ENCODE data around the gene SNX5.

- no peak for TF ChIP-seq CTCF (IDR thresholded peaks at IDR 0.05 in 2 of 3, conservative IDR thresholded peaks at IDR 0.05 in 1 of 3; ENCODE audit: control insufficient read depth in 2 of 3, extremely low read depth in 1 of 3, insufficient read depth in 1 of 3, low read depth in 3 of 3, low read length in 3 of 3)
- TF ChIP-seq CEBPZ (IDR thresholded peaks at IDR 0.05; ENCODE audit: low read depth, low read length), result no peak
- no peak for TF ChIP-seq KAT2A (conservative IDR thresholded peaks at IDR 0.05; ENCODE audit: control insufficient read depth, low read depth, low read length)
- TF ChIP-seq POLR2AphosphoS5 (IDR thresholded peaks at IDR 0.05; ENCODE audit: low read length), result no peak
- TF ChIP-seq ESRRA (IDR thresholded peaks at IDR 0.05; ENCODE audit: low read length), result no peak
- no peak; the same call in 1 of the 2 replicates for TF ChIP-seq POLR2A (IDR thresholded peaks at IDR 0.05; ENCODE audit: low read depth, low read length)
- no peak for TF ChIP-seq EP300 (IDR thresholded peaks at IDR 0.05; ENCODE audit: borderline replicate concordance in 1 of 2, control insufficient read depth in 1 of 2, low read depth in 2 of 2, low read length in 2 of 2)
- no peak for TF ChIP-seq ZZZ3 (IDR thresholded peaks at IDR 0.05; ENCODE audit: control insufficient read depth, insufficient read length, low read depth)
- no peak for TF ChIP-seq CREB1 (IDR thresholded peaks at IDR 0.05; ENCODE audit: low read depth)
- no peak for TF ChIP-seq MAX (IDR thresholded peaks at IDR 0.05; ENCODE audit: low read depth, low read length)
- TF ChIP-seq BACH1 (IDR thresholded peaks at IDR 0.05; ENCODE audit: borderline replicate concordance), result no peak
- TF ChIP-seq SUZ12 (IDR thresholded peaks at IDR 0.05; ENCODE audit: unreplicated experiment), result no peak
These were observed 4.0 kb downstream of the SNX5 start for GRCh38 chr20:17964632-17965031.
